NCI-H748 treated with DMSO at 0.1 percent for 48 hours (cell line): ENCODE data around the gene KCNQ5.

Source experiments
- DNase-seq: peaks from one replicate; lab custom pipeline; 2025; lab: John Stamatoyannopoulos, UW

KCNQ5 gene

GRCh38 chr6:72793641-72794395, 172.0 kb downstream of the KCNQ5 start:
- no peak for DNase-seq

- DNase-seq, result no peak
These were observed 176.3 kb downstream of the KCNQ5 start for GRCh38 chr6:72798196-72798595.

GRCh38 chr6:72809746-72810379, 188.0 kb downstream of the KCNQ5 start:
- DNase-seq, result no peak

- no peak for DNase-seq
These were observed 188.9 kb downstream of the KCNQ5 start for GRCh38 chr6:72810571-72811280.

GRCh38 chr6:72811971-72812421, 190.1 kb downstream of the KCNQ5 start:
- no peak for DNase-seq

- DNase-seq, result no peak
These were observed 192.1 kb downstream of the KCNQ5 start for GRCh38 chr6:72813807-72814596.

GRCh38 chr6:72816022-72816421, 194.2 kb downstream of the KCNQ5 start:
- no peak for DNase-seq

GRCh38 chr6:72817208-72817607, 195.3 kb downstream of the KCNQ5 start:
- no peak for DNase-seq

GRCh38 chr6:72819609-72820008, 197.7 kb downstream of the KCNQ5 start:
- DNase-seq, result no peak

GRCh38 chr6:72820153-72820552, 198.3 kb downstream of the KCNQ5 start:
- no peak for DNase-seq

GRCh38 chr6:72820906-72821305, 199.0 kb downstream of the KCNQ5 start:
- DNase-seq, result no peak

- DNase-seq, result no peak
These were observed 200.2 kb downstream of the KCNQ5 start for GRCh38 chr6:72822023-72822422.

- DNase-seq, result no peak
These were observed 200.8 kb downstream of the KCNQ5 start for GRCh38 chr6:72822691-72823090.

GRCh38 chr6:72824833-72825232, 203.0 kb downstream of the KCNQ5 start:
- no peak for DNase-seq

GRCh38 chr6:72825315-72825911, 203.5 kb downstream of the KCNQ5 start:
- no peak for DNase-seq

- no peak for DNase-seq
These were observed 204.2 kb downstream of the KCNQ5 start for GRCh38 chr6:72826037-72826436.

GRCh38 chr6:72826744-72827438, 205.0 kb downstream of the KCNQ5 start:
- no peak for DNase-seq

GRCh38 chr6:72828904-72829303, 207.0 kb downstream of the KCNQ5 start:
- no peak for DNase-seq

- no peak for DNase-seq
These were observed 210.4 kb downstream of the KCNQ5 start for GRCh38 chr6:72832271-72832670.

- DNase-seq, result no peak
These were observed 213.9 kb downstream of the KCNQ5 start for GRCh38 chr6:72835749-72836148.

GRCh38 chr6:72836971-72837370, 215.1 kb downstream of the KCNQ5 start:
- DNase-seq, result no peak
